B cell (primary cell): Measurements from ENCODE around the gene TAF10.

Experiments used
- CTCF ChIP-seq: fragments of 200-600 bp; IDR thresholded peaks from one replicate; pipeline ENCODE4 v1.8.0; 2022; ENCODE audit warnings: antibody characterized with exemption, mild to moderate bottlenecking
- EZH2 ChIP-seq: IDR thresholded peaks from 2 replicates; pipeline ENCODE4 v1.6.1; 2012; ENCODE audit warnings: borderline replicate concordance, low read depth, mild to moderate bottlenecking, moderate library complexity, low read length; ENCODE audit not compliant: insufficient read depth, poor library complexity, severe bottlenecking

GRCh38 chr11:6631361-6631890, 19.4 kb upstream of the TAF10 start:
- TF ChIP-seq CTCF, result no peak
- TF ChIP-seq EZH2, result no peak
